Bronchial epithelial cell (primary cell): Measurements from ENCODE around the gene PTPRN2. TPM values are rescaled to one million over a fixed set of nuclear protein-coding genes. Genes with fewer than 3 reads are reported as not detected.
"Not testable (repeated sequence)": the region's sequence is repeated elsewhere in the genome, so short reads cannot be mapped to it uniquely, and the experiment has no call there.

Experiments
- DNase-seq: peaks from one replicate; pipeline ENCODE4 v3.0.0-alpha.2; 2010; ENCODE audit warnings: low read depth
- FAIRE-seq: peaks from 2 replicates; lab custom pipeline; 2011; peaks lifted over from hg19 to GRCh38; lab: Jason Lieb, UNC
- H3K27me3 ChIP-seq: 2 replicates; pipeline ENCODE4 v1.5.1; 2011; ENCODE audit warnings: low read length; ENCODE audit not compliant: control insufficient read depth, insufficient read depth
- H3K36me3 ChIP-seq: 2 replicates; pipeline ENCODE4 v1.5.1; 2011; ENCODE audit warnings: low read length; ENCODE audit not compliant: control insufficient read depth, insufficient read depth
- H3K4me3 ChIP-seq: 2 replicates; pipeline ENCODE4 v1.5.1; 2011; ENCODE audit warnings: mild to moderate bottlenecking, low read depth, low read length, control low read depth
- CTCF ChIP-seq: IDR thresholded peaks from 2 replicates; pipeline ENCODE4 v1.5.1; 2011; ENCODE audit warnings: mild to moderate bottlenecking, moderate library complexity, low read length, control low read depth, inconsistent platforms; ENCODE audit not compliant: insufficient read depth, severe bottlenecking
- total RNA-seq: library from RNA; depleted of rRNA; stranded (reverse); fragments of >200 nt; gene quantifications from 2 replicates; pipeline ENCODE4 v1.2.1, GENCODE V29; 2014

Gene PTPRN2
- total RNA-seq, 1 donor from 2014 or later = 1.1 TPM

- no peak for TF ChIP-seq CTCF
- H3K36me3 ChIP-seq = no peaks in the 10 kb centered on the region
- FAIRE-seq (no peak), DNase-seq (no peak)
- no peak overlapping the region for H3K4me3 ChIP-seq
- no peaks in the 10 kb centered on the region for H3K27me3 ChIP-seq
These were observed 852.7 kb downstream of the PTPRN2 start for GRCh38 chr7:157734676-157735640.

- H3K36me3 ChIP-seq, DNase-seq, H3K27me3 ChIP-seq, FAIRE-seq, H3K4me3 ChIP-seq: not testable (repeated sequence)
These were observed 853.7 kb downstream of the PTPRN2 start for GRCh38 chr7:157733760-157734395.

- no peak for TF ChIP-seq CTCF
- no peak for FAIRE-seq
These were observed 856.5 kb downstream of the PTPRN2 start for GRCh38 chr7:157731126-157731525.

GRCh38 chr7:157730614-157731013 is 857.0 kb downstream of the PTPRN2 start:
- no peak for DNase-seq
- no peak for FAIRE-seq
- H3K27me3 ChIP-seq = no peaks in the 10 kb centered on the region
- H3K36me3 ChIP-seq = no peaks in the 10 kb centered on the region
- TF ChIP-seq CTCF = no peak
- no peak overlapping the region for H3K4me3 ChIP-seq

More at GRCh38 chr7:157731126-157731525, 856.5 kb downstream of the PTPRN2 start:
- H3K4me3 ChIP-seq = no peak overlapping the region
- DNase-seq = no peak
- no peaks in the 10 kb centered on the region for H3K27me3 ChIP-seq
- no peaks in the 10 kb centered on the region for H3K36me3 ChIP-seq

GRCh38 chr7:157729566-157729965 is 858.1 kb downstream of the PTPRN2 start:
- DNase-seq (no peak), FAIRE-seq (no peak)
- TF ChIP-seq CTCF = no peak
- H3K4me3 ChIP-seq = no peak overlapping the region
- no peaks in the 10 kb centered on the region for H3K27me3 ChIP-seq
- H3K36me3 ChIP-seq = no peaks in the 10 kb centered on the region

- FAIRE-seq = no peak
- Histone ChIP-seq H3K36me3 (no peaks in the 10 kb centered on the region), H3K27me3 (no peaks in the 10 kb centered on the region), H3K4me3 (no peak overlapping the region)
- TF ChIP-seq CTCF = no peak
- no peak for DNase-seq
These were observed 859.5 kb downstream of the PTPRN2 start for GRCh38 chr7:157727964-157728615.
